ENCODE measurements around the gene TCF12.

GRCh38 chr15:56948000-56948763 lies 29.7 kb downstream of the TCF12 start:
- TF ChIP-seq, protein P1, sequence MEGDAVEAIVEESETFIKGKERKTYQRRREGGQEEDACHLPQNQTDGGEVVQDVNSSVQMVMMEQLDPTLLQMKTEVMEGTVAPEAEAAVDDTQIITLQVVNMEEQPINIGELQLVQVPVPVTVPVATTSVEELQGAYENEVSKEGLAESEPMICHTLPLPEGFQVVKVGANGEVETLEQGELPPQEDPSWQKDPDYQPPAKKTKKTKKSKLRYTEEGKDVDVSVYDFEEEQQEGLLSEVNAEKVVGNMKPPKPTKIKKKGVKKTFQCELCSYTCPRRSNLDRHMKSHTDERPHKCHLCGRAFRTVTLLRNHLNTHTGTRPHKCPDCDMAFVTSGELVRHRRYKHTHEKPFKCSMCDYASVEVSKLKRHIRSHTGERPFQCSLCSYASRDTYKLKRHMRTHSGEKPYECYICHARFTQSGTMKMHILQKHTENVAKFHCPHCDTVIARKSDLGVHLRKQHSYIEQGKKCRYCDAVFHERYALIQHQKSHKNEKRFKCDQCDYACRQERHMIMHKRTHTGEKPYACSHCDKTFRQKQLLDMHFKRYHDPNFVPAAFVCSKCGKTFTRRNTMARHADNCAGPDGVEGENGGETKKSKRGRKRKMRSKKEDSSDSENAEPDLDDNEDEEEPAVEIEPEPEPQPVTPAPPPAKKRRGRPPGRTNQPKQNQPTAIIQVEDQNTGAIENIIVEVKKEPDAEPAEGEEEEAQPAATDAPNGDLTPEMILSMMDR (IDR thresholded peaks at IDR 0.05), result no peak
- no peak for TF ChIP-seq POLR2A (IDR thresholded peaks at IDR 0.05)
